Measurements from ENCODE around the gene SMYD2. TPM values are rescaled to one million over a fixed set of nuclear protein-coding genes. Genes with fewer than 3 reads are reported as not detected.

Gene SMYD2
- total RNA-seq, 4 donors from 2014 or later: 17.1 to 30.0 (median 26.2) TPM

DNA sequence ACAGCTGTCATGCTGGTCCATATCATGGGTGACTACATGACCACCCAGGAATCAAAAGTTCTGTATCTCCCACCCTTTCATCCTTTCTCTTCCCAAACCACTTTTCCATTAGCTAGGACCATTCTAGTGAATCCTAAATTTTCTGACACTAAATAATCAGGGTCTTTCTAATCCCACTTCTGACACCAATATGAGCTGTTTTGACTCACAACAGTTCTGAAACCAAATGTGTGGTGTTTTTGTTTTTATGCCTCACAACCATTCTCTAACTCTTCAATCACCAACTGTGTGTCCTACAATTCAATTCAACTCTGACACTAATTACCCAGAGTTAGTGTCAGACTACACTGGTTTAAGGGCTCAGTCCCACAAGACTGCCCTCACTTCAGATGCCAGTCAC is 63.9 kb downstream of the SMYD2 start:
- no peak overlapping the region for H3K4me3 ChIP-seq (ENCODE audit: low read depth, poor library complexity, severe bottlenecking)
- intact Hi-C loops (cut with DNase I; ENCODE audit: low total_unique reads): no loop called here
- no peak for TF ChIP-seq POLR2A (IDR thresholded peaks at IDR 0.05)
- TF ChIP-seq, protein P1, sequence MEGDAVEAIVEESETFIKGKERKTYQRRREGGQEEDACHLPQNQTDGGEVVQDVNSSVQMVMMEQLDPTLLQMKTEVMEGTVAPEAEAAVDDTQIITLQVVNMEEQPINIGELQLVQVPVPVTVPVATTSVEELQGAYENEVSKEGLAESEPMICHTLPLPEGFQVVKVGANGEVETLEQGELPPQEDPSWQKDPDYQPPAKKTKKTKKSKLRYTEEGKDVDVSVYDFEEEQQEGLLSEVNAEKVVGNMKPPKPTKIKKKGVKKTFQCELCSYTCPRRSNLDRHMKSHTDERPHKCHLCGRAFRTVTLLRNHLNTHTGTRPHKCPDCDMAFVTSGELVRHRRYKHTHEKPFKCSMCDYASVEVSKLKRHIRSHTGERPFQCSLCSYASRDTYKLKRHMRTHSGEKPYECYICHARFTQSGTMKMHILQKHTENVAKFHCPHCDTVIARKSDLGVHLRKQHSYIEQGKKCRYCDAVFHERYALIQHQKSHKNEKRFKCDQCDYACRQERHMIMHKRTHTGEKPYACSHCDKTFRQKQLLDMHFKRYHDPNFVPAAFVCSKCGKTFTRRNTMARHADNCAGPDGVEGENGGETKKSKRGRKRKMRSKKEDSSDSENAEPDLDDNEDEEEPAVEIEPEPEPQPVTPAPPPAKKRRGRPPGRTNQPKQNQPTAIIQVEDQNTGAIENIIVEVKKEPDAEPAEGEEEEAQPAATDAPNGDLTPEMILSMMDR (IDR thresholded peaks at IDR 0.05): no peak
- no peak for DNase-seq (ENCODE audit: low spot score in 2 of 2)

DNA sequence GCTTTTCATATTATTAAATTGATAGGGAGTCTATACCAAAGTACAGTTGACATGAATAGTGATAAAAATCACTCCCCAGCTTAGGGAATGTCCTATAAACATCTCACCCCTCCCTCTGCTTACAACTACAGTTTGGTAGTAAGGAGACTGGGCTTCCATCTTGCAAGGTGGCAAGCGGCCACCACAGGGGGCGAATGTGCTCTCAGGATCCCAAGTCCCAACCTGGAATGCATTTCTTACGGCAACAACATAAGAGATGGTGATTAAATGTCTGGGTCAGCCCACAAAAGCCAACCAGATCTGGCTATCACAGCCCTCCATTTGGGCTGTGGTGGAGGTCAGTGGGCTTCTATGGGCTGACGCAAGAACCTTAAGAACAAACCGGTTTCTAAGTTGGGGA is 68.0 kb downstream of the SMYD2 start:
- DNase-seq (ENCODE audit: low spot score in 2 of 2): no peak
- TF ChIP-seq, protein P1 (IDR thresholded peaks at IDR 0.05): no peak
- TF ChIP-seq POLR2A (IDR thresholded peaks at IDR 0.05): no peak
- H3K4me3 ChIP-seq (ENCODE audit: low read depth, poor library complexity, severe bottlenecking): no peak overlapping the region
- 91 to 95% methylated on average over 5 of the region's 5 CpGs for WGBS, 2 donors
- intact Hi-C loops (cut with DNase I; ENCODE audit: low total_unique reads): no loop called here

DNA sequence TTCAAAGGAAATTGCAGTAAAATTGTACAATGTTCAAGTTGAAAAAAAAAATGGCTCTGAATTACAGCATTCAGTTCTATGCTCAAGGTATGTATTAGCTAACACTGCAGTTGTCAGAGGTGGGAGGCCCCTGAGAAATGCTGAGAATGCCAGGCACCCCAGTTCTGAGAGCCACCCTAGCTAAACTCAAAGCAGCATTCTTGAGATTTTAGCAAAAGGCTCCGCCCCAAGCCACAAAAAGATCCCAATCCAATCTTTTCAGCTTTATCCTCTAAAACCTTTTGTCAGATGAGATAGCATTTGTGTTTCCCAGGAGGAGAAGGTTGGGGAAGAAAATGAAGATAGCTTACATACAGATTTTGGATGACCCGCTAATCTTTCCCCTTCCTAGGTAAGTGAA is 68.8 kb downstream of the SMYD2 start:
- no peak overlapping the region for H3K4me3 ChIP-seq (ENCODE audit: low read depth, poor library complexity, severe bottlenecking)
- TF ChIP-seq, protein P1 (IDR thresholded peaks at IDR 0.05): no peak
- no peak for TF ChIP-seq POLR2A (IDR thresholded peaks at IDR 0.05)
- intact Hi-C loops (cut with DNase I; ENCODE audit: low total_unique reads): no loop called here
- 95 to 98% methylated on average over 2 of the region's 2 CpGs for WGBS, 2 donors
- DNase-seq (ENCODE audit: low spot score in 2 of 2): no peak

DNA sequence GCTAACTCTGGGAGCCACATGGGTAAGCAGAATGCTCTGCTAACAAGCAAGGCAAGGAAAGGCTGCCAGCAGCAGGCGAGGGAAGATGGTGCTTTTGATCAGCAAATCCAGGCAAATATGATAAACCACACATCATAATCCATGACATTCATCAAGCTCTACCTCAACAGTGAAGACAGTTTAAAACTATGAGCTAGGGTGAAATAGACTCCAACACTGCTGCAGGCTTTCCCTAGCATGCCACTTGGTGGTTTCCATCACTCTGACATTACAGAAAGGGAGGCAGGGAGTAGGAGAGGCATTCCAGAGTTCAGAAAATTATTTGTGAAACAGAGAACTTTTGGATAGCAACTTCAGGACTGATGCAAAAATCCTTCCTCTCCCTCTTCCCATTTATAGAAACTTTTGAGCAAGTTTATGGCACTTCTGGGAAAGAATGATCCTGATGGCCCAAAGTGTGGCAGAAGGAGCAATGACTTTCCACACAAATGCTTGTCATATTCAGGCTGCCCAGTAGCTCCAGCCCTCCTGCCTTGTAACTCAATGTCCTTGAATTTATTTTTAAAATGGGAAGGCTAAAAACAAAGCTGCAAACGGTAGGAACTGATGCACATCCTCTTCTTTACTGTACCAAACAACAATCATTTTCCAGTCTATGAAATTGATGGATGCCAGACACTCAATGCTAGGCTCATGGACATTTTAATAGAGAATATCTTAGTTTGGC is 70.8 kb downstream of the SMYD2 start:
- no peak for DNase-seq (ENCODE audit: low spot score in 2 of 2)
- intact Hi-C loops (cut with DNase I; ENCODE audit: low total_unique reads): no loop called here
- no peak overlapping the region for H3K4me3 ChIP-seq (ENCODE audit: low read depth, poor library complexity, severe bottlenecking)
- TF ChIP-seq, protein P1 (IDR thresholded peaks at IDR 0.05): no peak
- TF ChIP-seq POLR2A (IDR thresholded peaks at IDR 0.05): no peak
- 60 to 64% methylated on average over 2 of the region's 2 CpGs for WGBS, 2 donors

DNA sequence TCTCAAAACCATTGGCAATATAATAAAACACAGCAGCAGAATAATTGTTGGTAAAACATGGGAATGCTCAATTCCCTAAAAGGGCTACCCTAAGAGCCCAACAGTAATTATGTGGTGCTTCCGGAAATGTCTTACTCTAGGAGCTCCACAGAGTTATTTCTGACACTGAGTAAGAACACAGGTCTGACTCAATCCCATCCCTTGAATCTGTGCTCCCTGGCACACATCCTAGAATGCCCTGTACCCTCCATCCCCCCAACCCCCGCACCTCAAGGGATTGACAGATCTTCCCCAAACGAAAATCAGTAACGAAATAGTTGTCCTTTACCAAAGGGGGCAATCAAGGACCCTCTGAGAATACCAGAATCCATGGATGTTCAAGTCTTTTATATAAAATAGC is 71.9 kb downstream of the SMYD2 start:
- no peak for DNase-seq (ENCODE audit: low spot score in 2 of 2)
- intact Hi-C loops (cut with DNase I; ENCODE audit: low total_unique reads): no loop called here
- 87% methylated on average over 4 of the region's 4 CpGs for WGBS, 2 donors
- TF ChIP-seq POLR2A (IDR thresholded peaks at IDR 0.05): no peak
- TF ChIP-seq, protein P1 (IDR thresholded peaks at IDR 0.05): no peak
- no peak overlapping the region for H3K4me3 ChIP-seq (ENCODE audit: low read depth, poor library complexity, severe bottlenecking)

Data from lower leg skin (tissue), 4 donors.